ENCODE results near the gene HUS1B.
A peak's percentile ranks its signal among the peaks of the same experiment; 100 is the strongest.
"Not testable (repeated sequence)": the region's sequence is repeated elsewhere in the genome, so short reads cannot be mapped to it uniquely, and the experiment has no call there.

The HUS1B gene

DNA sequence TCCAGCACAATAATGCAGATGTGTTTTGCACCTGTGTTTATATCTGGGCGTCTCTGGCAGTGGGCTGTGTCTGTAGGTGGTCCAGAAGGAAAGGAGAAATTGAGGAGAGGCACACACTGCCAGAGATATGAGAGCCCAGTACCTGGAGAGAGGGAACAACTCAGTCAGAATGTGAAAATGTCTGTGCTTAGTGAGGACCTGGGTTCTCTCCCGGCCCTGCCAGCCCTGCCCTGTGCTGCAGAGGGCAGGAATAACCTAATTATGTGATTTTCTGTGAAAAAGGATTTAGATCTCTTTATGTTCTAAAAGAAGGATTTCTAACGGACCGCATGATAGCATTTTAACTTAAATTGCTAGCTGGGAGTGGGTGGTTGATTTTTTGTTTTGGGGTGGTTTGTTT lies 44.3 kb upstream of the HUS1B start:
- DNase-seq (ENCODE audit: low read depth), result no peak
- H3K4me3 ChIP-seq (ENCODE audit: control insufficient read depth, low read depth, low read length), result no peak overlapping the region
- TF ChIP-seq CTCF (conservative IDR thresholded peaks at IDR 0.05; ENCODE audit: control insufficient read depth, insufficient read depth, low read depth, low read length), result no peak

GRCh38 chr6:700490-700889 lies 43.6 kb upstream of the HUS1B start:
- no peak for DNase-seq (ENCODE audit: low read depth)
- no peak for TF ChIP-seq CTCF (conservative IDR thresholded peaks at IDR 0.05; ENCODE audit: control insufficient read depth, insufficient read depth, low read depth, low read length)
- H3K4me3 ChIP-seq (ENCODE audit: control insufficient read depth, low read depth, low read length), result no peak overlapping the region

- H3K4me3 ChIP-seq (ENCODE audit: control insufficient read depth, low read depth, low read length), result no peak overlapping the region
- TF ChIP-seq CTCF (conservative IDR thresholded peaks at IDR 0.05; ENCODE audit: control insufficient read depth, insufficient read depth, low read depth, low read length), result no peak
- peak; percentile 17 for DNase-seq (ENCODE audit: low read depth)
Measured at GRCh38 chr6:699319-699718, 42.4 kb upstream of the HUS1B start.

- not testable (repeated sequence) for H3K4me3 ChIP-seq (ENCODE audit: control insufficient read depth, low read depth, low read length); DNase-seq (ENCODE audit: low read depth)
Measured at GRCh38 chr6:694431-695126, 37.7 kb upstream of the HUS1B start.

GRCh38 chr6:693723-694009 lies 36.8 kb upstream of the HUS1B start:
- DNase-seq (ENCODE audit: low read depth), result no peak
- no peak for TF ChIP-seq CTCF (conservative IDR thresholded peaks at IDR 0.05; ENCODE audit: control insufficient read depth, insufficient read depth, low read depth, low read length)
- peak overlapping the region; percentile 85 for H3K4me3 ChIP-seq (ENCODE audit: control insufficient read depth, low read depth, low read length)

GRCh38 chr6:692858-693722 lies 36.2 kb upstream of the HUS1B start, which contains the start of gene EXOC2:
TSS of gene EXOC2 (minus strand) at chr6:693139. CDS start at chr6:637818, 55,321 bp downstream.
- peak; percentile 66 for DNase-seq (ENCODE audit: low read depth)
- H3K4me3 ChIP-seq (ENCODE audit: control insufficient read depth, low read depth, low read length), result peak within 1 kb of the TSS; percentile 85
- TF ChIP-seq CTCF (conservative IDR thresholded peaks at IDR 0.05; ENCODE audit: control insufficient read depth, insufficient read depth, low read depth, low read length), result no peak

- TF ChIP-seq CTCF (conservative IDR thresholded peaks at IDR 0.05; ENCODE audit: control insufficient read depth, insufficient read depth, low read depth, low read length), result no peak
- DNase-seq (ENCODE audit: low read depth), result peak; percentile 31
- peak overlapping the region; percentile 85 for H3K4me3 ChIP-seq (ENCODE audit: control insufficient read depth, low read depth, low read length)
Measured at GRCh38 chr6:692356-692851, 35.5 kb upstream of the HUS1B start.

Data from fibroblast of mammary gland (primary cell).